Renal pelvis (tissue), 12 donors: ENCODE data around the gene FMN1. TPM values are rescaled to one million over a fixed set of nuclear protein-coding genes. Genes with fewer than 3 reads are reported as not detected.

ENCODE experiments used
- DNase-seq: peaks from one replicate; pipeline ENCODE4 v3.0.0-alpha.2; 2013
- long read RNA-seq, 16 experiments: transcript quantifications; one replicate each; lab custom pipeline, GENCODE V29; 2026
- polyA plus RNA-seq, 3 donors: library from polyadenylated mRNA; unstranded; fragments of 120-200 nt; gene quantifications; one replicate each; pipeline ENCODE4 v1.2.1, GENCODE V29; 2013; ENCODE audit not compliant: insufficient read length in 3 of 3

Gene FMN1, protein sequence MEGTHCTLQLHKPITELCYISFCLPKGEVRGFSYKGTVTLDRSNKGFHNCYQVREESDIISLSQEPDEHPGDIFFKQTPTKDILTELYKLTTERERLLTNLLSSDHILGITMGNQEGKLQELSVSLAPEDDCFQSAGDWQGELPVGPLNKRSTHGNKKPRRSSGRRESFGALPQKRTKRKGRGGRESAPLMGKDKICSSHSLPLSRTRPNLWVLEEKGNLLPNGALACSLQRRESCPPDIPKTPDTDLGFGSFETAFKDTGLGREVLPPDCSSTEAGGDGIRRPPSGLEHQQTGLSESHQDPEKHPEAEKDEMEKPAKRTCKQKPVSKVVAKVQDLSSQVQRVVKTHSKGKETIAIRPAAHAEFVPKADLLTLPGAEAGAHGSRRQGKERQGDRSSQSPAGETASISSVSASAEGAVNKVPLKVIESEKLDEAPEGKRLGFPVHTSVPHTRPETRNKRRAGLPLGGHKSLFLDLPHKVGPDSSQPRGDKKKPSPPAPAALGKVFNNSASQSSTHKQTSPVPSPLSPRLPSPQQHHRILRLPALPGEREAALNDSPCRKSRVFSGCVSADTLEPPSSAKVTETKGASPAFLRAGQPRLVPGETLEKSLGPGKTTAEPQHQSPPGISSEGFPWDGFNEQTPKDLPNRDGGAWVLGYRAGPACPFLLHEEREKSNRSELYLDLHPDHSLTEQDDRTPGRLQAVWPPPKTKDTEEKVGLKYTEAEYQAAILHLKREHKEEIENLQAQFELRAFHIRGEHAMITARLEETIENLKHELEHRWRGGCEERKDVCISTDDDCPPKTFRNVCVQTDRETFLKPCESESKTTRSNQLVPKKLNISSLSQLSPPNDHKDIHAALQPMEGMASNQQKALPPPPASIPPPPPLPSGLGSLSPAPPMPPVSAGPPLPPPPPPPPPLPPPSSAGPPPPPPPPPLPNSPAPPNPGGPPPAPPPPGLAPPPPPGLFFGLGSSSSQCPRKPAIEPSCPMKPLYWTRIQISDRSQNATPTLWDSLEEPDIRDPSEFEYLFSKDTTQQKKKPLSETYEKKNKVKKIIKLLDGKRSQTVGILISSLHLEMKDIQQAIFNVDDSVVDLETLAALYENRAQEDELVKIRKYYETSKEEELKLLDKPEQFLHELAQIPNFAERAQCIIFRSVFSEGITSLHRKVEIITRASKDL (N-terminal part only)
- 10 to 100 TPM; 15.1 to 24.2 (median 19.5) TPM for polyA plus RNA-seq
- long read RNA-seq, donor 1, partial matches to known transcripts, result 5 of 5 reads
- long read RNA-seq, donor 1, other reads (novel, unspliced or antisense), result 0 of 5 reads
- long read RNA-seq, donor 2, result 0 reads
- long read RNA-seq, donor 3, result 0 reads
- long read RNA-seq, donor 4, result 0 reads
- long read RNA-seq, donor 5, result 0 reads
- long read RNA-seq, donor 6, result 0 reads
- long read RNA-seq, donor 7, result 0 reads
- long read RNA-seq, donor 8, result 0 reads
- long read RNA-seq, donor 9, result 0 reads
- long read RNA-seq, donor 10, result 0 reads
- long read RNA-seq, donor 11, result 0 reads
- long read RNA-seq, donor 12, partial matches to known transcripts, result 6 of 6 reads
- long read RNA-seq, donor 12, other reads (novel, unspliced or antisense), result 0 of 6 reads
- long read RNA-seq, donor 13, result 0 reads
- long read RNA-seq, donor 14, result 0 reads
- long read RNA-seq, donor 15, result 0 reads
- long read RNA-seq, donor 16, result 0 reads

DNA sequence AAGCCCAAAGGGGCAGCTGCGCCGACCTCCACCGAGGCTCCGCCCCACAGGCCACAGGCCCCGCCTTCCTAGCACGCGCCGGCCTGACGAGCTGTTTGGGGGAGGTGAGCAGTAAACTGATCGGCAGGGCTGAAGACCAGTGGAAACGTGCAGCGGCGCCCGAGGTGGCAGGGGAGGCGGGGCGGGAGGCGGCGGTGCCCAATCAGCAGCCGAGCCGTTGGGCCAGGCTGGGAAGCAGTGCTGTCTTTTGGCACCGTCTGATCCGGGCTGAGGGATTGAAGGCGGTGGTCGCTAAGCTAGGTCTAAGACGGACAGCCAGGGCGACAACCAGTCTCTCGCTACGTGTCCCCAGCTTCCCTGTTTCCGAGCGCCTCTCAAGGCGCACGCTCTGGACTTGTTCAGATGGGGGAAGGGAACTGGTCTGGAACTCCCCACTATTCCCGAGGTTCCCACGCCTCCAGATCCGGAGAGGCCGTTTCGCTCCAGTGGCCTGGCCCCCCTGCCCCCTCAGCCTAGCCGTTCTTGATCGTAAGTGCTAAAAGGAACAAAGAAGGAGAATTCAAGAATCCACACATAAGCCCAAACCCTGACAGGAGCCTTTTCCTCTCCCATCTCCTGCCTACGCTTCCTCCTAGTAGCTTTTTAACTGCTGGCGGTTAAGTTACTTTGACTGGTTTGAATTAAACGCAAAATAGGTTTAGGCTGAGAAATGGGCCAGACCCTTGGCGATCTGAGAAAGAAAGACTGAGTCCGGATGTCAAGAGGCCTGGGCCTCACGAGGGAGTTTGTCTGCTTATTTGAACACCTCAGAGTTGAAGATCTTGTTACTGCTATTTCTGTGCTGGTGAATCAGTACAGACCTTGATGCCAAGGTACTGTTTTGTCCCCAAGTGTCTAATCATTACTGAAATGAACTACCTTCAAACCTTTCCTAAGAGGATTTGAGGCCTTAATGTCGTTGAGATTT, at the start of gene FMN1:
TSS of gene FMN1 (minus strand) at position 11 of the 967 bp plus-strand sequence. CDS start 39,800 bp downstream, outside the sequence.
- DNase-seq, result peak; percentile 93

DNA sequence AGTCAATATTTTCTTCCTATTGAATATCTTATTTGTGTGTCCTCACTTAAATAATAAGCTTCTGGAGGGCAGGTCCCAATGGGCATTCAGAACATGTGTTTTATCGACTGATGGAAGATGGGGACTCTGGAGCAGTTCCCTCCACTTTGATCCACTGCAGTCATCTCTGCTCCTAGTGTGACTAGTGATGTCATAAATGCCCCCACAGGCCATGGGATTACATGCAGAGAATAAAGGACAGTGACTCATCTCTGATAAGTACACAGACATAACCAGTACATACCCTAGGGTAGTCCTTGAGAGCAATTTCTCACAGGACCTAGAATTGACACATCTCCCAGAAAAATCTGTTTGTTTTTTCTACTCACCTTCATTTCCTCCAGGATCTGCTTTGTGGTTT, 49.4 kb upstream of the FMN1 start:
- no peak for DNase-seq

DNA sequence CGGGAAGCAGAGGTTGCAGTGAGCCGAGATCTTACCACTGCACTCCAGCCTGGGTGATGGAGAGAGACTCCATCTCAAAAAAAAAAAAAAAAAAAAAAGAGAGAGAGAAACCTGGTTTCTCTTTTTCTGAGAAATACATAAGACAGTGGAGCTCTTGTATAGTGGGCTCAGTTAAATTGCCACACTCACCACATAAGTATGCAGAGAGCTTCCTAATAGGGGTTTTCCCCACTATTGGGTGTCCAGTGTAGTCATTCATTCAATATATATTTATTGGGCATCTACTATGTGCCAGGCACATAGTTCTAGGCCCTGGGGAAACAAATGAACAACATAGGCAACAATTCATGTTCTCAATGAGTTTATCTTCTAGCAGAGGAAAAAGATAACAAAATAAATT, 48.9 kb upstream of the FMN1 start:
- no peak for DNase-seq

DNA sequence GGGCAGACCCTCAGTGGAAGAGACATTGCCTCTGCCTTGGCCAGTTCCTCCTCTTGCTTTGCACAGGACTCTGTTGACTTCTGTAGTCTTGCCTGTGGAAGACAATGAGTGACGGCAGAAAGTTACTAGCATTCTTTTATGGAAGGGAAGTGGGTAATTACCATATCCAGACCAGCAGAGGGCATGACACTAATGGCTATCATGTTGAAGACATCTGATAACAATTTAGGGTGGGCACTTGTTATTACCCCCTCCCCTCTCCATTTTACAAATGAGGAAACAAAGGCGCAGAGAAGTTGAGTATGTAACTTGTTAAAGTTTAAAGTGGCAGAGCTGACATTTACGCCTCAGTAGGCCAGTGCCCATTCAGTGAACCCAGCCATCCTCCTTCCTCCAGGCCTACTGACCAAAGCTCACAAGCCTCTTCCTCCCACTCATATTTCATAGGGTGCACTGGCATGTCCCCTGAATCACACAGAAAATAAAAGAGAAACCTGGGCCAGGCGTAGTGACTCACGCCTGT, 48.2 kb upstream of the FMN1 start:
- peak; percentile 15 for DNase-seq

DNA sequence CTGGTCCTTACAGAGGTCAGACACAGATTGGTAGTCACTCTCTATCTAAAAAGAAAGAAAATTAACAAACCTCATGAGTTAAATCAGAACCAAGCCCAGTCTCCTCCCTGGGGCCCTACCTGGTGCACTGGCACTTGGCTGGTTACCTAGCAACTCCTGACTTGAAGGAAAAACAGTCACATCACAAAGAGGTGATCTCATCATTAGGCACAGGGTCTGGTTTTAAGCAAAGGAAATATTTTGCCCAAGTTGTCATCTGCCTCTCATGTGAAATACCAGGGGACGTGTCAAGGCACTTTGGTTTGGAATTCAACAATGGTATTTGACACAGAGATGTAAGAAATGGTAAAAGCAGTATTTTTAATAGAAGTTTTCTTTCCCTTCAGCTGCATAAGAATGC, 47.7 kb upstream of the FMN1 start:
- peak; percentile 67 for DNase-seq

DNA sequence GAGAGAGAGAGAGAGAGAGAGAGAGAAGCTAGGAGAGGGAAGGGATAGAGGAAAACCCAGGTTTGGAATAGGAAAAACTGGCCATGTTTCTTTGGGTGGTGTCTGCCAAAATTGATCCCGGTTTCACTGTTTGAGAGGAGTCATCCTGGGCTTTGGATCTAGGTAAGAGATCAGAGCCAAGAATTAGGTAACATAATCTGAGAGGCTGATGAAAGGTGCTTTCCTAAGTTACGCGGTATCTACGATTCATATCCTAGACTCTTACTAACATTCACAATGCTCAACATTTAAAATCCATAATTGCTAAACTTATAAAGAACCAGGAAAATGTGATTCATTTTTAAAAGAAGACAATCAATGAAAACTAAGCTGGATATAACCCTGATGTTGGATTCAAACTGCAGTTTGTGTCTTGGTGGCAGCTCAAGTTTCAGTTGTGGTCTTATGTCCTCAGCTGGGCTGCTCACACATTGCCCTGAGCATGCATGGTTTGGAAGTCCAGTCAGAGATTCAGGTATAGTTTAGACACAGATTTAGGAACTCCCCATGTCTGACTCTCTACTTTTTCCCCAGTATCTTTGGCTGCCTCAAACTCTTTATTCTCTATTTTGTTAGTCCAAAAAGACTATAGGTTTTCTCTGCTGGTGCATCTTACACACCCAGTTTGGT, 42.5 kb upstream of the FMN1 start:
- no peak for DNase-seq

DNA sequence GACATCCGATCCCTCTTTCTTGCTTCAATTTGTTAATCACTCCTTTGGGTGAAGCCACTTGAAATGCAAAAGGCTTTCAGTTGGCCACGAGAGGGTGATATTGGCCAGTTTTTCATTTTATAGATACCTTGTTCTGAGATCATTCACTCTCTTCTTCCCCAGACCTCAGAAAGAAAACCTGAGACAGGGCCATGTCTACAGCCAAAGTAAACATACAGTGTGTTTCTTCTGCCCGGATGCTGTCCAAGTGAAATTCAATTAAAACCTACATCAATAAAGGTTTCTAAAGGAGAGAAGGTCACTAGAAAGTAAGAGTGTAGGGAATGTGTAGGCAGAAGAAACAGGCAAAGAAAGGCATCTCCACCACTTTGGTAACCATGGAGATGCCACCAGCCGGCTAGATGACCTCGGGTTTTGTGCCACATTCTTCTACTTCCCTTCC, 39.5 kb upstream of the FMN1 start:
- DNase-seq, result peak; percentile 42

DNA sequence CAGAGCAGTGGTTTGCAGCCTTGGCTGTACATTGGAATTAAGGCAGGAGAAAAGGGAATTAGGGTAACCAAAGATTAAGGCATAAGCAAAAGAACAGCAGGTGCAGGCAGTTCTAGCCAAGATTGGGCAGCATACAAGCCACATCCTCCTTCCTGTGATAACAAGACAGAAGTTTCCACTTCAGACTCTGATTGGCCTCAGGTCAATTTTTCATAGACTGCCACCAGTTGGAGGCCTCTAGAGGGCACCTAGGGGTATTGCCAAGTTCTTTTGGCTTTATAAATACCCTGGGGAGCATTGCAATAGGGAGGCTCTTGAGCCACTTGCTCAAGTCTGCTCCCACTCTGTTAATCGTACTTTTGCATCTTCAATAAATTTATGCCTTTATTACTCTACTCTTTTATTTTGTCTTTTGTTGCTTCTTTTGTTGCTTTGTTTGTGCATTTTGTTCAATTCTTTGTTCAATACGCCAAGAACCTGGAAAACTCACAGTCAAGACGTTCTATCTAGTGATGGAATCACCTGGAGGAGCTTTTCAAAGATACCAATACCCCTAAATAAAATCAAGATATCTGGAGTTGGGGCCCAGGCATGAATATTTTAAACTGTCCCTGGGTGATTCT, 32.2 kb upstream of the FMN1 start:
- no peak for DNase-seq

DNA sequence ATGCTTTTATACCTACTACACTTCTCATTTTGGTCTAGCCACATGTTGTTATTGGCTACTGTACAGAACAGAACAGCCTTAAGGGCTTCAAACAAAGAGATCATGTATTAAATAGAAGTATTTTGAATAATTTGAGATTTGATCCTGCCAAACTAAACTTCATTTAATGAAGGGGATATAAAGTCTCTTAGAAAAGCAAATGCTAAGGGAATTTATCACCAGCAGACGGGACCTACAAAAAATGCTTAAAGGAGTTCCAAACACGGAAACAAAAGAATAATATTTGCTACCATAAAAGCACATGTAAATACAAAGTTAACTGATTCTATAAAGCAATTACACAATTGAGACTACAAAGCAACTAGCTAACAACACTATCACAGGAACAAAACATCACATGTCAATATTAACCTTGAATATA, 23.6 kb upstream of the FMN1 start:
- DNase-seq, result no peak

DNA sequence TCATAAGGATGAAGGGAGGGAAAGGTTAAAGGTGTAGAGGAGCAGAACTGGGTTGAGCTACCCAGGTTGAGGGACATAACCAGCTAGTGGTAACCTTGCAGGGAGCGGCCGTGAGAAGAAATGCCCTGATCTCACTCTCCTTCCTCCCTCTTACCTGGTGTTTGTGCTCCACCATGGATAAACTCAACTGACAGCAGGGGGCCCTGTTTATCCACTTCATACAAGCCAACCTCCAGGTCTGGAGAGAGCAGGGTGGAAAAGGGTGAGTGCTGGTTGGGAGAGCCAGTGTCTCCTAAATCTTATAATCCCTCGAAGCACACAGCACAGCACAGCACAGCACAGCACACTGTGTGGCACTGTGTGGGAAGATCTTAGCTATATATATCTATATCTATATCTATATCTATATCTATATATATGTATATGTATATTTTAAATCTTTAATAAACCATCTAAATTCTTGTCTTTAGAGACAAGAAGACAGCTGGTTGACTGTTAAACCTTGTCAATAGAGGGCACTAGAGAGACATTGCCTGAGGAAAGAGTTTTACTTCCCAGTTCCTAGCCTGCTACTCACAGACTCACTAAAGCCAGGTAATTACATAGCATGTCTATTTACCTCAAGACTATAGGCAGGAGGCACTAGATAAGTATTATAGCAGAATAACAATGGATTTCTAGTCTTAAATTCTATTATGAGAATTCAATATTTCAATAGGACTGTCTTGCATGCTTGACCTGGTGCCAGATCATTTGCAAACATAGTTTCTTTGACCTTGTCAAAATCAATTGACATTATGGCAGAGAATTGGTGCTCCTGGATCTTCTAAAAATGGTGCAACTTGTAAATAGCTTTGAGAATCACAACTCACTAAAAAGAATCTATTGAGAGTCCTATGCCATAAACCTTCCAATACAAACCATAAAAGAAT, 21.7 kb upstream of the FMN1 start:
- no peak for DNase-seq

DNA sequence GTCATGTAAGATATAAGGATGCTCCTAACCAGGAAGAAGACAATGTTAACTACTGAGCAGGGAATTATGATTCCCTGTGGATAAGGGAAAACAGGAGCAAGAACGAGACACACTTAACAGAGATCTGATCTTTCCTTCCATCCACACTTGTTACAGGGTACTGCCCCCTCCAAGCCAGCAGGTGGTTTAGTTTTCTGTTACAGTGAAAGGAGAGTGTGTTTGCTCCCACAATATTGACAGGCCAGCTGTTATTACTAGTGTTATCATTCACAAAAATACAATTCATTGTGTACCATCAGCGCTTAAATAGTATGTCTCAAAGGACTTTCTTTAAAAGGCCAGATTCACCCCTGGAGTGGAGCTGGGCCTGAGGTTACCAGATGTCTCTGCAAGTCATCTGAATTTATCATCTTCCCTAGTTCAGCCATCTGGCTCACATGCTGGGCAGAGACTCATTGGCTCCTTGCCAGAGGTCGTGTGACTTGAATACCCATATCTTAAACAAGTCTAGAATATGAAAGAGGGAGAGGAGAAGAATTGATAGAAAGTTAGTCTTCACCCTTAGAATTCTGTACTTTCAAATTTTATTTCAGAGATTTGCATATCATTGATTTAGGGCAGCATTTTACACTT, 16.8 kb upstream of the FMN1 start:
- no peak for DNase-seq

DNA sequence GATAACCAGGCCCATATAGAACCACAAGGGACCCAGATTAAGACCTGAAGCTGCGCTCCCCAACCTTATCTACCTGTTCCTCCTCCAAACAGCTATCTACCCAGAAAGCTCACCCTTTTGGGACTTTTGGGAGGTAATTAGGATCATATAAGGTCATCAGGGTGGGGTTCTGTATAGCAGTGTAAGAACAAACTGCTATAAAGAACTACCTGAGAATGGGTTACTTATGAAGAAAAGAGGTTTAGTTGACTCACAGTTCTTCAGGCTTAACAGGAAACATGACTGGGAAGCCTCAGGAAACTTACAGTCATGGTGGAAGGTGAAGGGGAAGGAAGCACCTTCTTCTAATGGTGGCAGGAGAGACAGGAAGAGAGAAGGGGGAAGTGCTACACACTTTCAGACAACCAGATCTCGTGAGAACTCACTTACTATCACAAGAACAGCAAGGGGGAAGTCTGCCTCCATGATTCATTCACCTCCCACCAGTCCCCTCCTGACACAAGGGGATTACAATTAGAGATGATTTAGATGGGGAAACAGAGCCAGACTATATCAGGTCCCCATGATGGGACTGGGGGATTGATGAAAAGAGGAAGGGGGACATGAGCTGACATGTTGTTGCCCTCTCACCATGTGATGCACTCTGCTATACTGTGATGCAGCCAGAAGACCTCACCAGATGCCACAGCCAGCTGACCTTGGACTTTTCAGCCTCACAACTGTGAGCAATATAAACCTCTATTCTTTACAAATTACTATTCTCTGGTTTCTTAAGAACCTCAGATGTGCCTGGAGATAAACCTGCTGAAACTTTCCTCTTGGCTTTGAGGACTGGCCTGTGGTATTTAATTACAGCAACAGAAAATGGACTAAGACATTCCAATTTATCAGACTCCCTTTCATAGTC, 15.3 kb upstream of the FMN1 start:
- DNase-seq, result no peak

DNA sequence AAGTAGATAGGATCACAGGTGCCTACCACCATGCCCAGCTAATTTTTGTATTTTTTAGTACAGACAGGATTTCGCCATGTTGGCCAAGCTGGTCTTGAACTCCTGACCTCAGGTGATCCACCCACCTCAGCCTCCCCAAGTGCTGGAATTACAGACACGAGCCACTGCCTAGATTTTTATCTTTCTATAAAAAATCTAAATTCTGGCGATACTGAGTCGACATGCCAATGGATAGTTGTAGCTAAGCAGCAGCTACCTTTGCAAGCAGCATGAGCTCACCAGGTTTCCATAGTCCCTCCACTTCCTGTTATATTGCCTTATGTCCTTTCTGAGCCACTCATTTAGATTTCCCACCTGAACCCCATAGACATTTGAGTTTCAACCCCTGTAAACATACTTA, 13.1 kb upstream of the FMN1 start:
- no peak for DNase-seq

DNA sequence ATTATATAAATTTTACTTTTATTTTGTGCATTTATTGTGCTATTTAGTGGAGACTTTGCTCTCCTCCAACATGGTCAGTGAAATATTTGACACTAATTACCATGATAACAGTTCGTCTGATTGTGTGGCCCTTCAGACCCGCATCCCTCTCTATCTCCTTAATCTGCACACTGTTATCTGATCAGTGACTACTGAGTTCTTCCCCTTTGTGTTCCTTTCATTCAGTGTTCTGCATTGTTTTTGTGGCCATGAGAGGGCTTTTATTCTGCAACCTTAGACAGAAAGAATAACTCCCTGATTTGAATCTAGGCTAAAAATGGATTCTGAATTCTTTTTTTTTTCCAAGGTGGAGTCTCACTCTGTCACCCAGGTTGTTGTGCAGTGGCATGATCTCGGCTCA, 11.9 kb upstream of the FMN1 start:
- no peak for DNase-seq

DNA sequence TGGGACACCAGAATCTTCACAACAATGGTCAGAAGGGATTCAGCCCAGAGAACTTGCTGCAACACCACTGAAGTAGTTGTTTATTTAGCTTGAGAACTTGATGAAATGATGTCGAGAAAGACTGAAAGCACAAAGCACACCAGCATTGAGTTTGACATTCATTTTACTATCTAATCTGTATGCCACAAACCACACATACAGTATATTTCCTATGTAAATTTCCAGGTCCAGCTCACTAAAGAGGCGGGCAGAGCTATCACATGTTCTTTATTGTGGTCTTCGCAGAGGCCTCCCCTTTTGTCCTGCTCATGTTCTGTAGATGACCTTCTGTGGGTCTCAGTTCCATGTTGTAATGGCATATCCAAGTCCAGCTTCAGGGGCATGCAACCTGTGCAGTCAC, 10.4 kb upstream of the FMN1 start:
- DNase-seq, result no peak

DNA sequence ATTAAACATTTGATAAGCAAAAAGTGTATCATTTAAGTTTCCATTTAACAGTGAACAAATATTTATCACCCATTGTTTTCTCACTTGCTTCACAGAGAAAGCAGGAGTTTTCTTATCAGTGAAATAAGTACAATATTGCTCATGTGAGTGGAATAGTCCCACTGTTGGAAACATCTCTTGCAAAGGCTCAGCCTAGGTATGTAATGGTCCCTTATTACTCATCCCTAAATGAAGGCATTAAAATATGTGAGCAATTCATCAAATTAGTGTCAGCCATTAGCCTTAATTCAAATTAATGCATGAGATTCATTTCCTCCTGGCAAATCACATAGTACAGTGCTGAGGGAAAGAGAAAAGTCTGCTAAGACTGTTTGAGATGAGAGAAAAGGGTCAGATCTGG, 9.6 kb upstream of the FMN1 start:
- DNase-seq, result no peak
